H54 (cell line): Measurements from ENCODE around the gene NCLN.
"Not testable (repeated sequence)": the region's sequence is repeated elsewhere in the genome, so short reads cannot be mapped to it uniquely, and the experiment has no call there.

ENCODE experiments used
- DNase-seq: peaks from one replicate; pipeline ENCODE4 v3.0.0; 2011; ENCODE audit warnings: low spot score, mixed read lengths; ENCODE audit not compliant: insufficient read length
- FAIRE-seq: peaks from 3 replicates; lab custom pipeline; 2011; peaks lifted over from hg19 to GRCh38; lab: Jason Lieb, UNC
- POLR2A ChIP-seq: IDR thresholded peaks from 2 replicates; pipeline ENCODE4 v1.6.1; 2011; ENCODE audit warnings: low read depth, mild to moderate bottlenecking, low read length

The NCLN gene

GRCh38 chr19:3183721-3184641, 1.7 kb upstream of the NCLN start:
- TF ChIP-seq POLR2A = no peak
- FAIRE-seq = no peak
- DNase-seq = no peak

- FAIRE-seq (no peak), DNase-seq (peak; percentile 84)
Measured at GRCh38 chr19:3184847-3185460, 776 bp upstream of the NCLN start.

GRCh38 chr19:3186160-3186688, 494 bp downstream of the NCLN start:
- DNase-seq (no peak), FAIRE-seq (no peak)
- no peak for TF ChIP-seq POLR2A

More at GRCh38 chr19:3184847-3185460, 776 bp upstream of the NCLN start:
- TF ChIP-seq POLR2A = no peak

GRCh38 chr19:3186891-3187661, 1.3 kb downstream of the NCLN start:
- no peak for TF ChIP-seq POLR2A
- DNase-seq (no peak), FAIRE-seq (no peak)

GRCh38 chr19:3187662-3188511, 2.2 kb downstream of the NCLN start:
- no peak for TF ChIP-seq POLR2A
- DNase-seq (no peak), FAIRE-seq (no peak)

- no peak for TF ChIP-seq POLR2A
- DNase-seq = no peak
- FAIRE-seq = no peak
Measured at GRCh38 chr19:3188627-3189596, 3.2 kb downstream of the NCLN start.

GRCh38 chr19:3189702-3190469, 4.2 kb downstream of the NCLN start:
- no peak for DNase-seq
- FAIRE-seq = no peak
- no peak for TF ChIP-seq POLR2A

- FAIRE-seq (no peak), DNase-seq (no peak)
- TF ChIP-seq POLR2A = no peak
Measured at GRCh38 chr19:3190470-3190770, 4.7 kb downstream of the NCLN start.

- TF ChIP-seq POLR2A = no peak
- no peak for DNase-seq
- no peak for FAIRE-seq
Measured at GRCh38 chr19:3190921-3191805, 5.4 kb downstream of the NCLN start.

GRCh38 chr19:3191806-3192104, 6.0 kb downstream of the NCLN start:
- not testable (repeated sequence) for FAIRE-seq, DNase-seq

GRCh38 chr19:3192228-3192635, 6.5 kb downstream of the NCLN start:
- TF ChIP-seq POLR2A = no peak
- FAIRE-seq (no peak), DNase-seq (no peak)
